ENCODE measurements around the gene IGHMBP2.

The IGHMBP2 gene

GRCh38 chr11:68929706-68930570, 26.2 kb downstream of the IGHMBP2 start:
- no peak overlapping the region for H3K27ac Mint-ChIP-seq
- H3K36me3 Mint-ChIP-seq, result peaks cover 66% of the 10 kb centered on the region
- no peak for ATAC-seq
- no peak overlapping the region for H3K4me3 Mint-ChIP-seq
- H3K9me3 Mint-ChIP-seq, result peaks cover 6% of the 10 kb centered on the region
- H3K4me1 Mint-ChIP-seq, result peaks cover 12% of the 10 kb centered on the region
- no peaks in the 10 kb centered on the region for H3K27me3 Mint-ChIP-seq

DNA sequence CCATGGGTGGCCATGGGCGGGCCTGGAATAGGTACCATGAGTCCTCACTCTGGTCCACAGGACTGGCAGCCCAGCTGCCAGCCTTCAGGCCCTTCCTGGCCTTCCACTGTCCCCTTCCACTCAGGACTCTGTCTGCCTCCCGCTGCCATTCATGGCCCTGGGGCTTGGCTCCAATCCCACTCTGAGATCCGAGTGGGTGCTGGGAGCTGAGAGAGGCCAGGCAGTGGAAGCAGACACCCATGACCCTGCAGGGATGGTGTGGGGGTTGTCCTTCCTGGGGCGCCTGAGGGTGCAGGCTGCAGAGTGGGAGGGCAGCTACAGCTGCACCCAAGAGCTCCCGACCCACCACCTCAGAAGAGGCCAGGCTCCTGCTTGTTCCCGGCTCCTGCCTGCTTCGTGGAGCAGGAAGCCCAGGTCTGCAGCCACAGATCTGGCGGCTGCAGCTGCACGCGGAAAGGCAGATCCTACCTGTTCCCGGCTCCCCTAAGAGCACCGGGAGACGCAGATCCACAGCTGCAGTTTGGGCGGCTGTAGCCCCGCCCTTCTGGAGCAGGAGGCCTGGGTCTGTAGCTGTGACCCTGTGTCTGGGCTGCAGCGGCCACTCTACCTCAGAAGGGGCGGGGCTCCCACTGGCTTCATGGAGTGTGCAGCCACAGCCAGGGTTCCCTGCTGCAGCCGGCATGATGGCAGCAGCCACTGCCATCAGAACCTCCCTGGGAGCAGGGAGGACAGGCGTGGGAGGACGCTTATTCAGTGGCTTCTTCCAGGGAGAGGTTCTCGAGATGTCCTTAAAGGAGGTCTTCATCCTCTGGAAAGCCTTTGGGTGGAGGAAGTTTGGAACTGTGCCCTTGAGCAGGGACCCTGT, 27.5 kb downstream of the IGHMBP2 start:
- Mint-ChIP-seq H3K27ac (no peak overlapping the region), H3K4me1 (peaks cover 12% of the 10 kb centered on the region), H3K9me3 (no peaks in the 10 kb centered on the region), H3K4me3 (no peak overlapping the region), H3K36me3 (peaks cover 61% of the 10 kb centered on the region), H3K27me3 (no peaks in the 10 kb centered on the region)
- no peak for ATAC-seq

GRCh38 chr11:68931911-68932310, 28.2 kb downstream of the IGHMBP2 start:
- H3K4me1 Mint-ChIP-seq, result peaks cover 11% of the 10 kb centered on the region
- H3K9me3 Mint-ChIP-seq, result no peaks in the 10 kb centered on the region
- no peak overlapping the region for H3K27ac Mint-ChIP-seq
- no peak overlapping the region for H3K4me3 Mint-ChIP-seq
- ATAC-seq, result no peak
- peaks cover 58% of the 10 kb centered on the region for H3K36me3 Mint-ChIP-seq
- H3K27me3 Mint-ChIP-seq, result no peaks in the 10 kb centered on the region

DNA sequence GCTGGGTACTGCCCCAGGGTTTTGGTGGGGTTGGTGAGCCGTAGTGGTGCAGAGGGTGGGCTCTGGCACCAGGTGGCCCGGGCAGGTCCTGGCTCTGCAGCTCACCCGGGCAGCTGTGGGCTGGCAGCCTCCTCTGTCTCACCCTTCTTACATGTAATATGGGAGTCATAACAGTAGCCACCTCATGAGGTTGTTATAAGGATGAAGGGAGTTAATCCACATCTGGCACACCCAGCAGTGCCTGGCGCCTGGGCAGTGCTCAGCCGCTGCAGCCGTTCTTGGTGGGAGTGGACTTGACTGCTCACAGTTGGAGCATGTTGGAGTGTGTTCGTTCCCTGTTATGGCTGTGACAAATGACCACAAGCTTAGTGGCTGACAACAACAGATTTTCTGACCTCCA, 28.7 kb downstream of the IGHMBP2 start:
- no peak for ATAC-seq
- H3K36me3 Mint-ChIP-seq, result peaks cover 58% of the 10 kb centered on the region
- H3K4me3 Mint-ChIP-seq, result no peak overlapping the region
- H3K27me3 Mint-ChIP-seq, result no peaks in the 10 kb centered on the region
- no peak overlapping the region for H3K27ac Mint-ChIP-seq
- peaks cover 7% of the 10 kb centered on the region for H3K4me1 Mint-ChIP-seq
- H3K9me3 Mint-ChIP-seq, result no peaks in the 10 kb centered on the region

- peaks cover 58% of the 10 kb centered on the region for H3K36me3 Mint-ChIP-seq
- no peaks in the 10 kb centered on the region for H3K4me1 Mint-ChIP-seq
- H3K4me3 Mint-ChIP-seq, result no peak overlapping the region
- H3K27ac Mint-ChIP-seq, result no peak overlapping the region
- no peaks in the 10 kb centered on the region for H3K27me3 Mint-ChIP-seq
- no peaks in the 10 kb centered on the region for H3K9me3 Mint-ChIP-seq
- ATAC-seq, result no peak
Measured at GRCh38 chr11:68932933-68933577, 29.4 kb downstream of the IGHMBP2 start.

- Mint-ChIP-seq H3K4me3 (no peak overlapping the region), H3K9me3 (no peaks in the 10 kb centered on the region), H3K27me3 (no peaks in the 10 kb centered on the region), H3K4me1 (no peaks in the 10 kb centered on the region), H3K36me3 (peaks cover 60% of the 10 kb centered on the region), H3K27ac (no peak overlapping the region)
- ATAC-seq, result no peak
Measured at GRCh38 chr11:68933605-68934320, 30.1 kb downstream of the IGHMBP2 start.

GRCh38 chr11:68934321-68934645, 30.6 kb downstream of the IGHMBP2 start:
- no peaks in the 10 kb centered on the region for H3K4me1 Mint-ChIP-seq

DNA sequence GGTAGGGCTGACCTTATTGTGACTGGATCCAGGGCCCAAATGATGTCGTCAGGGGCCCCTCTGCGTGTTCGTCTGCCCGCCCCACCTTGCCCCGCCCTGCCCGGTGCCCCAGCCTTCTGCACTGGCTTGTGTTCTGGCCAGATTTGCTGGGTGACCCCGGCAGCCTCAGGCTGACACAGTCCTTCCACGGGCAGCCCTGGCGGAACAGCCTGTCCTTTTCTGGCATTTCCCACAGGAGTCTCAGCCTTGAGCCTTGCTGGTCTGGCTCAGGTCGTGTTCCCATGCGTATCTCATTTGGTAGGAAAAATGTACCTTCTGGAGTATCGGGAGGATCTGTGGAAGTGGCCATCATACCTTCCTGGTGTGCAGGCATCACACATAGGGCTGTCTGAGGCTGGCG, 31.0 kb downstream of the IGHMBP2 start:
- no peak for ATAC-seq
- H3K27me3 Mint-ChIP-seq, result no peaks in the 10 kb centered on the region
- H3K4me3 Mint-ChIP-seq, result no peak overlapping the region
- H3K9me3 Mint-ChIP-seq, result no peaks in the 10 kb centered on the region
- peaks cover 60% of the 10 kb centered on the region for H3K36me3 Mint-ChIP-seq
- H3K27ac Mint-ChIP-seq, result no peak overlapping the region
- H3K4me1 Mint-ChIP-seq, result no peaks in the 10 kb centered on the region

More at GRCh38 chr11:68934321-68934645, 30.6 kb downstream of the IGHMBP2 start:
- H3K27ac Mint-ChIP-seq, result no peak overlapping the region
- H3K4me3 Mint-ChIP-seq, result no peak overlapping the region
- no peaks in the 10 kb centered on the region for H3K9me3 Mint-ChIP-seq
- no peaks in the 10 kb centered on the region for H3K27me3 Mint-ChIP-seq
- peaks cover 60% of the 10 kb centered on the region for H3K36me3 Mint-ChIP-seq
- ATAC-seq, result no peak

- no peaks in the 10 kb centered on the region for H3K4me1 Mint-ChIP-seq
- no peak overlapping the region for H3K4me3 Mint-ChIP-seq
- H3K9me3 Mint-ChIP-seq, result no peaks in the 10 kb centered on the region
- no peak overlapping the region for H3K27ac Mint-ChIP-seq
- H3K27me3 Mint-ChIP-seq, result no peaks in the 10 kb centered on the region
- peaks cover 57% of the 10 kb centered on the region for H3K36me3 Mint-ChIP-seq
- no peak for ATAC-seq
Measured at GRCh38 chr11:68935066-68935465, 31.4 kb downstream of the IGHMBP2 start.

GRCh38 chr11:68935516-68936357, 32.0 kb downstream of the IGHMBP2 start:
- H3K9me3 Mint-ChIP-seq, result no peaks in the 10 kb centered on the region
- H3K27me3 Mint-ChIP-seq, result no peaks in the 10 kb centered on the region
- no peaks in the 10 kb centered on the region for H3K4me1 Mint-ChIP-seq
- H3K36me3 Mint-ChIP-seq, result peaks cover 56% of the 10 kb centered on the region
- H3K4me3 Mint-ChIP-seq, result no peak overlapping the region
- no peak for ATAC-seq
- H3K27ac Mint-ChIP-seq, result no peak overlapping the region

GRCh38 chr11:68936358-68936636, 32.6 kb downstream of the IGHMBP2 start:
- peaks cover 58% of the 10 kb centered on the region for H3K36me3 Mint-ChIP-seq
- no peak overlapping the region for H3K27ac Mint-ChIP-seq
- H3K4me3 Mint-ChIP-seq, result no peak overlapping the region
- no peak for ATAC-seq
- H3K27me3 Mint-ChIP-seq, result no peaks in the 10 kb centered on the region
- H3K4me1 Mint-ChIP-seq, result no peaks in the 10 kb centered on the region
- H3K9me3 Mint-ChIP-seq, result no peaks in the 10 kb centered on the region

- no peak for ATAC-seq
- Mint-ChIP-seq H3K36me3 (peaks cover 54% of the 10 kb centered on the region), H3K27ac (no peak overlapping the region)
Measured at GRCh38 chr11:68936676-68937620, 33.3 kb downstream of the IGHMBP2 start.

GRCh38 chr11:68938088-68938487, 34.4 kb downstream of the IGHMBP2 start:
- peaks cover 6% of the 10 kb centered on the region for H3K4me1 Mint-ChIP-seq
- peaks cover 51% of the 10 kb centered on the region for H3K36me3 Mint-ChIP-seq
- no peaks in the 10 kb centered on the region for H3K9me3 Mint-ChIP-seq

More at GRCh38 chr11:68936676-68937620, 33.3 kb downstream of the IGHMBP2 start:
- no peak overlapping the region for H3K4me3 Mint-ChIP-seq
- H3K4me1 Mint-ChIP-seq, result no peaks in the 10 kb centered on the region
- H3K27me3 Mint-ChIP-seq, result no peaks in the 10 kb centered on the region
- H3K9me3 Mint-ChIP-seq, result no peaks in the 10 kb centered on the region

More at GRCh38 chr11:68938088-68938487, 34.4 kb downstream of the IGHMBP2 start:
- Mint-ChIP-seq H3K27ac (no peak overlapping the region), H3K4me3 (no peak overlapping the region), H3K27me3 (no peaks in the 10 kb centered on the region)
- no peak for ATAC-seq

Data from stimulated activated memory B cell treated with anti-CD40 and anti-IgM and Interleukin-4, amounts not matched to agents 10 μg/mL and 1 μg/mL and 100 μg/mL, for 72 hours (primary cell).